ENCODE data around the gene WDR5. TPM values are rescaled to one million over a fixed set of nuclear protein-coding genes. Genes with fewer than 3 reads are reported as not detected.

The WDR5 gene
- total RNA-seq, 1 donor from 2014 or later, result 19.5 TPM

- no peak for DNase-seq (ENCODE audit: low spot score)
- ATAC-seq, result no peak
Observed at GRCh38 chr9:134185536-134186011, 49.7 kb downstream of the WDR5 start.

GRCh38 chr9:134186471-134187109 is 50.7 kb downstream of the WDR5 start:
- DNase-seq (ENCODE audit: low spot score), result peak; percentile 92
- peak; percentile 43 for ATAC-seq

- ATAC-seq, result peak; percentile 16
- peak; percentile 61 for DNase-seq (ENCODE audit: low spot score)
Observed at GRCh38 chr9:134187110-134187531, 51.2 kb downstream of the WDR5 start.

- peak; percentile 53 for DNase-seq (ENCODE audit: low spot score)
- ATAC-seq, result no peak
Observed at GRCh38 chr9:134187891-134188385, 52.1 kb downstream of the WDR5 start.

GRCh38 chr9:134188386-134189144 is 52.7 kb downstream of the WDR5 start:
- DNase-seq (ENCODE audit: low spot score) (peak; percentile 85), ATAC-seq (peak; percentile 40)

GRCh38 chr9:134189145-134189469 is 53.2 kb downstream of the WDR5 start:
- peak; percentile 6 for ATAC-seq
- DNase-seq (ENCODE audit: low spot score), result peak; percentile 48

- peak; percentile 61 for DNase-seq (ENCODE audit: low spot score)
- peak; percentile 32 for ATAC-seq
Observed at GRCh38 chr9:134189470-134190231, 53.8 kb downstream of the WDR5 start.

- DNase-seq (ENCODE audit: low spot score) (peak; percentile 79), ATAC-seq (peak; percentile 53)
Observed at GRCh38 chr9:134190232-134191121, 54.6 kb downstream of the WDR5 start.

- DNase-seq (ENCODE audit: low spot score) (peak; percentile 43), ATAC-seq (no peak)
Observed at GRCh38 chr9:134191455-134192209, 55.8 kb downstream of the WDR5 start.

GRCh38 chr9:134192311-134192950 is 56.5 kb downstream of the WDR5 start:
- no peak for DNase-seq (ENCODE audit: low spot score)

GRCh38 chr9:134192951-134193731 is 57.3 kb downstream of the WDR5 start:
- DNase-seq (ENCODE audit: low spot score) (peak; percentile 43), ATAC-seq (no peak)

More at GRCh38 chr9:134192311-134192950, 56.5 kb downstream of the WDR5 start:
- ATAC-seq, result no peak

- DNase-seq (ENCODE audit: low spot score) (peak; percentile 41), ATAC-seq (no peak)
Observed at GRCh38 chr9:134193912-134194535, 58.1 kb downstream of the WDR5 start.

- peak; percentile 31 for DNase-seq (ENCODE audit: low spot score)
- ATAC-seq, result no peak
Observed at GRCh38 chr9:134195558-134195957, 59.7 kb downstream of the WDR5 start.

- DNase-seq (ENCODE audit: low spot score) (peak; percentile 31), ATAC-seq (no peak)
Observed at GRCh38 chr9:134196911-134197310, 61.0 kb downstream of the WDR5 start.

- ATAC-seq, result no peak
- peak; percentile 26 for DNase-seq (ENCODE audit: low spot score)
Observed at GRCh38 chr9:134198791-134199190, 62.9 kb downstream of the WDR5 start.

- ATAC-seq (no peak), DNase-seq (ENCODE audit: low spot score) (no peak)
Observed at GRCh38 chr9:134200730-134201129, 64.8 kb downstream of the WDR5 start.

GRCh38 chr9:134203224-134203623 is 67.3 kb downstream of the WDR5 start:
- no peak for ATAC-seq
- DNase-seq (ENCODE audit: low spot score), result no peak

- DNase-seq (ENCODE audit: low spot score), result peak; percentile 45
Observed at GRCh38 chr9:134204041-134204440, 68.2 kb downstream of the WDR5 start.

More at GRCh38 chr9:134204041-134204440, 68.2 kb downstream of the WDR5 start:
- ATAC-seq, result peak; percentile 66
